Parathyroid adenoma (tissue), 2 donors: ENCODE results near the gene DMD.

Experiments used
- H2AFZ ChIP-seq: fragments of 300-600 bp; sonication (generic); one replicate; pipeline ENCODE4 v1.7.0; 2017; ENCODE audit warnings: antibody characterized with exemption, mild to moderate bottlenecking
- H3K27ac ChIP-seq: fragments of 300-600 bp; sonication (generic); one replicate; pipeline ENCODE4 v1.7.0; 2017
- H3K27me3 ChIP-seq: fragments of 300-600 bp; sonication (generic); one replicate; pipeline ENCODE4 v1.7.0; 2017; ENCODE audit warnings: low read length; ENCODE audit not compliant: control insufficient read depth, insufficient read depth
- H3K36me3 ChIP-seq: fragments of 300-600 bp; sonication (generic); one replicate; pipeline ENCODE4 v1.7.0; 2017; ENCODE audit warnings: low read length; ENCODE audit not compliant: control insufficient read depth, insufficient read depth
- H3K4me1 ChIP-seq: fragments of 300-600 bp; sonication (generic); one replicate; pipeline ENCODE4 v1.7.0; 2017; ENCODE audit warnings: control low read depth
- H3K4me2 ChIP-seq: fragments of 300-600 bp; sonication (generic); one replicate; pipeline ENCODE4 v1.7.0; 2017; ENCODE audit warnings: low read length
- H3K4me3 ChIP-seq: fragments of 300-600 bp; sonication (generic); one replicate; pipeline ENCODE4 v1.7.0; 2017; ENCODE audit warnings: low read depth, low read length
- H3K79me2 ChIP-seq: fragments of 300-600 bp; sonication (generic); one replicate; pipeline ENCODE4 v1.7.0; 2017; ENCODE audit warnings: control low read depth
- H3K9ac ChIP-seq: fragments of 300-600 bp; sonication (generic); one replicate; pipeline ENCODE4 v1.7.0; 2017; ENCODE audit warnings: mild to moderate bottlenecking
- H3K9me3 ChIP-seq: fragments of 300-600 bp; sonication (generic); one replicate; pipeline ENCODE4 v1.7.0; 2017; ENCODE audit warnings: low read length; ENCODE audit not compliant: control insufficient read depth
- TF ChIP-seq, protein P1 (sequence below): fragments of 300-600 bp; sonication (generic); IDR thresholded peaks from one replicate; pipeline ENCODE4 v1.7.0; 2017; ENCODE audit warnings: antibody characterized with exemption, mild to moderate bottlenecking
- donor health status: primary hyperparathyroidism.

Gene DMD

DNA sequence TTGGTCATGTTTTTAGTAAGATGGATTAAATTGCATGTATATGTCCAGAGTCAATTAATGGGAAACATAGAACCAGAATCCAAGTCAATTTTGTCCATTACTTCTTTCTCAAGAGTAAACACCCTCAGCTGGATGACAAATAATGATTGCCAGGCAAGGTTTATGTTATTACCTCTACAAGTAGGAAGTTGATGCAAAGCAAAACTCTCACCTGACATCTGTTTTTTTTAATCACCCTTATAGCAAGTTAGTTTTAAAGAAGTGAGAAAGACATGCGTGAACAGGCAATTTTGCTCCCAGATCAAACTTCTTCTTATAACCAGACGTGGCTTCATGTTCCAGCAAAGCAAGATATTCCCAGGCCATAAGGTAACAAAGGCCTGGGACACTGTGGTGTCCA lies 1791.0 kb downstream of the DMD start:
- Histone ChIP-seq H3K4me2 (no peak overlapping the region), H3K4me3 (no peak overlapping the region), H3K27ac (no peak overlapping the region), H3K36me3 (no peaks in the 10 kb centered on the region), H2AFZ (no peak overlapping the region), H3K4me1 (no peaks in the 10 kb centered on the region), H3K9ac (no peak overlapping the region), H3K27me3 (no peaks in the 10 kb centered on the region), H3K79me2 (no peaks in the 10 kb centered on the region), H3K9me3 (no peaks in the 10 kb centered on the region)
- TF ChIP-seq, protein P1, sequence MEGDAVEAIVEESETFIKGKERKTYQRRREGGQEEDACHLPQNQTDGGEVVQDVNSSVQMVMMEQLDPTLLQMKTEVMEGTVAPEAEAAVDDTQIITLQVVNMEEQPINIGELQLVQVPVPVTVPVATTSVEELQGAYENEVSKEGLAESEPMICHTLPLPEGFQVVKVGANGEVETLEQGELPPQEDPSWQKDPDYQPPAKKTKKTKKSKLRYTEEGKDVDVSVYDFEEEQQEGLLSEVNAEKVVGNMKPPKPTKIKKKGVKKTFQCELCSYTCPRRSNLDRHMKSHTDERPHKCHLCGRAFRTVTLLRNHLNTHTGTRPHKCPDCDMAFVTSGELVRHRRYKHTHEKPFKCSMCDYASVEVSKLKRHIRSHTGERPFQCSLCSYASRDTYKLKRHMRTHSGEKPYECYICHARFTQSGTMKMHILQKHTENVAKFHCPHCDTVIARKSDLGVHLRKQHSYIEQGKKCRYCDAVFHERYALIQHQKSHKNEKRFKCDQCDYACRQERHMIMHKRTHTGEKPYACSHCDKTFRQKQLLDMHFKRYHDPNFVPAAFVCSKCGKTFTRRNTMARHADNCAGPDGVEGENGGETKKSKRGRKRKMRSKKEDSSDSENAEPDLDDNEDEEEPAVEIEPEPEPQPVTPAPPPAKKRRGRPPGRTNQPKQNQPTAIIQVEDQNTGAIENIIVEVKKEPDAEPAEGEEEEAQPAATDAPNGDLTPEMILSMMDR = no peak

DNA sequence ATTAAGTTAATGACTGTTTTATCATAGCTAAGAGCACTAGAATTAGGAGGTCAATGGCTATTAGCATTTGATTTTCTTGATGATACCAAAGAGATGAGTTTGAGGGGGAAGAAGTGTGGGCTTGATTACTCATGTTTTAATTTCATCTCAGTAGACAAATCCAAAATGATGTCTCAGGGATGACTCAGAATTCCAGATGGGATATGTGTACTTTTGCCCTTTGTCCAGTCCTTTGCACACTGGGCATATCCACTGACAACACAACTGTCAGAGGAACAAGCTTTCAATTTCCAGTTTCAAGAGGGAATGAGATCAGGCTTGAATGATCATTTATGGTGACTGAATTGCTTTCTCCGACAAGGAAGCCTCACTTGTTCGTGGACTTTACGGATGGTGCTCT lies 1814.2 kb downstream of the DMD start:
- Histone ChIP-seq H3K9me3 (no peaks in the 10 kb centered on the region), H3K36me3 (no peaks in the 10 kb centered on the region), H3K79me2 (no peaks in the 10 kb centered on the region), H3K4me1 (no peaks in the 10 kb centered on the region), H3K4me2 (no peak overlapping the region), H2AFZ (no peak overlapping the region), H3K4me3 (no peak overlapping the region), H3K27me3 (no peaks in the 10 kb centered on the region), H3K27ac (no peak overlapping the region), H3K9ac (no peak overlapping the region)
- TF ChIP-seq, protein P1 = no peak

DNA sequence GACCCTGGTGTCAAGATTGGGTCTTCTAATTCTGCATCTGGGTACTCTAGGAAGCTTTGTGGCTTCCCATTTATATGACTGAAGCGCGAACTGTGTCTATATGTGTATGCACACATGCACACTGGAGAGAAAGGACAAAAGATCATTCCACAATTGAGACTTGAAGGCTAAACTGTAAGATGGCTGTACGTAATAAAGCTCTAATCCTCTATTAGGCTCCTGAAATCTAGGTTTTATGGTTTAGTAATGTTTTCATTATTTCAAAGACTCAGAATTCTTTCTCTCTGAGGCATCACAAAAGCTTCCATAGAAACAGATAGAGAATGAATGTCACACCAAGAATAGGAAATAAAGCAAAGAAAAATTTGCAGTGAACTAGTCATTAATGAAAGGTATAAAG lies 1818.8 kb downstream of the DMD start:
- Histone ChIP-seq H3K27ac (no peak overlapping the region), H3K79me2 (no peaks in the 10 kb centered on the region)
- TF ChIP-seq, protein P1 = no peak

DNA sequence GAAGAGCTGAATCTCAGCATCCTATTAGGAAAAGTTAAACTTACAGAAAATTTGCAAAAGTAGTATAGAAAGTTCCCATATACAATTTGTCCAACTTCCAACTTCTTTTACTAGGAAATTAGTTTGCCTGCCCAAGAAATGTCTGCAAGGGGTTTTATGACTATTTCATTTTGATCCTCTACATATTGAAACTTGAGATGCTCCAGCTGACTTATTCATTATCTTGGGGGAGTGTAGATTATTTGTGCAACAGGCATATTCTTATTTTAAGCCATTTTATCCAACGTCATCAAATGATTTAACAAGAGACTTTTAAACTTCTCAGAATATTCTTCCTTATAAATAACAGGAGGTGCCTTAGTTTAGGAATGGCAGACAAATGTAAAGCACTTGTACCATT lies 1822.4 kb downstream of the DMD start:
- no peak overlapping the region for H3K4me3 ChIP-seq
- no peaks in the 10 kb centered on the region for H3K9me3 ChIP-seq
- H3K9ac ChIP-seq = no peak overlapping the region
- H3K79me2 ChIP-seq = no peaks in the 10 kb centered on the region
- H3K36me3 ChIP-seq = no peaks in the 10 kb centered on the region
- H3K27ac ChIP-seq = no peak overlapping the region
- H2AFZ ChIP-seq = no peak overlapping the region
- TF ChIP-seq, protein P1 = no peak
- no peaks in the 10 kb centered on the region for H3K27me3 ChIP-seq
- H3K4me2 ChIP-seq = no peak overlapping the region
- no peaks in the 10 kb centered on the region for H3K4me1 ChIP-seq

More for the DNA sequence above, 1818.8 kb downstream of the DMD start:
- H3K9me3 ChIP-seq = no peaks in the 10 kb centered on the region
- H3K4me3 ChIP-seq = no peak overlapping the region
- H3K27me3 ChIP-seq = no peaks in the 10 kb centered on the region
- H2AFZ ChIP-seq = no peak overlapping the region
- no peaks in the 10 kb centered on the region for H3K4me1 ChIP-seq
- H3K36me3 ChIP-seq = no peaks in the 10 kb centered on the region
- no peak overlapping the region for H3K9ac ChIP-seq
- H3K4me2 ChIP-seq = no peak overlapping the region

DNA sequence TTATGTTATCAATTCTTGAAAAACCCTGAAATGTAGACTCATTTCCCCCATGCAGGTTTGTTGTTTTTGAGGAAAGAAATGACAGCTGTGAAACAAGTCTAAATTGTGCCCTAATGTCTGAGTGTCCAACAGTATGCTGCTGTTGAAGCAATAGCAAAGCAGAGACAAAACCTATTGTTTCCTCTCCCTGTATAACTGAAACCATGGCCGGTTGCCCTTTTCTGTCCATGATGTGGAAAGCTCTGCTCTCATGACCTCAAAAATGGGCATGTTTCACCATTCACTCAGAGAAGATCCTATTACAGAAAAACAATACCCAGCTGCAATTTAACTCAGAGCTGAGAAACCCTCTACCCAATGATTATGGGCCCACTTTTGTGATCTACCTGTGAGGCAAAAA lies 1826.9 kb downstream of the DMD start:
- H3K4me1 ChIP-seq = no peaks in the 10 kb centered on the region
- H3K27ac ChIP-seq = no peak overlapping the region
- TF ChIP-seq, protein P1 = no peak
- H3K79me2 ChIP-seq = no peaks in the 10 kb centered on the region
- H2AFZ ChIP-seq = no peak overlapping the region
- no peaks in the 10 kb centered on the region for H3K36me3 ChIP-seq
- no peaks in the 10 kb centered on the region for H3K9me3 ChIP-seq
- H3K27me3 ChIP-seq = no peaks in the 10 kb centered on the region
- H3K9ac ChIP-seq = no peak overlapping the region
- H3K4me2 ChIP-seq = no peak overlapping the region
- H3K4me3 ChIP-seq = no peak overlapping the region
